PC-9 (cell line): ENCODE results near the gene DLG2.

Experiments
- CTCF ChIP-seq: fragments of 200-600 bp; sonication (generic); conservative IDR thresholded peaks from 2 replicates; pipeline ENCODE4 v1.6.1; 2017; ENCODE audit warnings: mixed run types, antibody characterized with exemption, mild to moderate bottlenecking, moderate library complexity
- EZH2 ChIP-seq: fragments of 200-600 bp; sonication (generic); IDR thresholded peaks from 2 replicates; pipeline ENCODE4 v1.8.0; 2017; ENCODE audit warnings: antibody characterized with exemption, low read depth

DNA sequence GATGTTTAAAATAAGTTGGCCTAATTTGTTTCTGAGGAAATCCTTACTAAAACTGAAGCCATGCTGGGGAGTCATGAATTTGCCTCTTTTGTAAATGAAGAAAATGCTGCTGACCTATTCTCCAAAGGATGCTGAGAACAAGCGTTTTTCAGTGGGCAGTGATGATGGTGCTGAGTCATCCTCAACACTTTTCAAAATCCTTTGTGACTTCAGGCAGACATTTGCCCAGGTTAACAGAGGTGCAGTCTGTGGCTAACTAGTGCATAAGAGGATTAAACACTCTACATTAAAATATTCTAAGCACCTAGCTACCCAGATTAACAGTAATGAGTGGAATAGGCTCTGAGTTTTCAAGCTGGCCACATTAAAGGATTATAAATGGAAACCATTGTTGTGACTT is 509.0 kb downstream of the DLG2 start:
- TF ChIP-seq EZH2 (no peak), CTCF (no peak)
